Activated CD4-positive, alpha-beta T cell treated with anti-CD3 and anti-CD28 coated beads for 4 hours (primary cell): Measurements from ENCODE around the gene TMED8.
"Not testable (repeated sequence)": the region's sequence is repeated elsewhere in the genome, so short reads cannot be mapped to it uniquely, and the experiment has no call there.

ENCODE experiments used
- DNase-seq, 2 donors: peaks; one replicate each; pipeline ENCODE4 v3.0.0-alpha.2; 2020

Gene TMED8

DNA sequence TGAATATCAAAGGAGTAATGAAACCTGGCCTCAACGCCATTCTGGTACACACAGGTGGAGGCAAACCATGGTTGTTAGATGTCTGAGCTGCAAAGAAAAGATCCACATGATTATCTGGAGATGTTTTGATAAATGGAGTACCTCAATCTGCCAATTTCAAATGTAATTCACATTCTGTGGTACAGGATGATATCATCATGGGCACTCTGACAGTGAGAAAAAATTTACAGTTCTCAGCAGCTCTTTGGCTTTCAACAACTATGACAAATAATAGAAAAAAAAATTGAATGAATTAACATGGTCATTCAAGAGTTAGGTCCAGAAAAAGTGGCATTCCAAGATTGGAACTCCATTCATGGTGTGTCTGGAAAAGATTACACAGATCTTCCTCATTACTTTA is 17.3 kb downstream of the TMED8 start:
- no peak for DNase-seq

- DNase-seq = no peak
These were observed 20.0 kb downstream of the TMED8 start for GRCh38 chr14:77356899-77357298.

GRCh38 chr14:77355811-77356210 is 21.1 kb downstream of the TMED8 start:
- DNase-seq = no peak

DNA sequence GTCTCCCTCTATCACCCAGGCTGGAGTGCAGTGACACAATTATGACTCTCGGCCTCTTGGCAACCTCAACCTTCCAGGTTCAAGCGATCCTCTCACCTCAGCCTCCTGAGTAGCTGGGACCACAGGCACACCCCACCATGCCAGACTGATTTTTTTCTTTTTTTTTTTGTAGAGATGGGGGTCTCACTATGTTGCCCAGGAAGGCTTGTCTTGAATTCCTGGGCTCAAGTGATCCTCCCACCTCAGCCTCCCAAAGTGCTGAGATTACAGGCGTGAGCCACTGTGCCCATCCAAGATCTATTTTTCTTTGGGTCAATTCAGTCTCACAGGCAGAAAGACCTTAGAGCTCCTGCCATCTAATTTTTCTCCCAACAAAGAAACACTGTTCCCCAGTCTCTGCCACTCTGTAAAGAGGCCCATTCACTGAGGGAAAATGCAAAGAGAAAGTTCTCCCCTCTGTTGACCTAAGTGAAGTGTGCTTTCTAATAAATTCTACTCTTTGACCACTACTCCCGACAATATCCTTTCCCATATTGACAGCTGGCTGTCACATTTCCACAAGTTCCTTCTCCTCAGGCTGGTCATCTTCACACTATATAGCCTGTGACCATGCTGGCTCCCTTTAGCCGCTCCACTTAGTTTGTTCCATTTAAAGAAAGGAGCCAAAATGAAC is 23.3 kb downstream of the TMED8 start:
- no peak for DNase-seq

DNA sequence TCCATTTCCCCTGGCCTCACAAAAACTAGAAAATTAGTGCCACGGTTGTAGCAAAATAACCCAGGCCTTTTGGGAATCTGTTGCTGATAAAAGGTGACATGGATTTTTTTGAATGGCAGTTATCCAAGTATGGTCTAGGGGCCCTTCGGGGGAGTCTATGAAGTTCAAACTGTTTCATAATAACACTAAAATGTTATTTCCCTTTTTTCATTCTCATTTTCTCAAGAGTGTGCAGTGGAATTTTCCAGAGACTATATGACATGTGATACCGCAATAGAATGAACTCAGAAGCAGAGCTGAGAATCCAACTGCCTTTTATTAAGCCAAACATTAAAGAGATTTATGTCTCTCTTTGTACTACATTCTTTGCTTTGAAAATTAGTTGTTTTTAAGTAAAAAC is 29.1 kb downstream of the TMED8 start:
- no peak for DNase-seq

GRCh38 chr14:77346495-77346894 is 30.4 kb downstream of the TMED8 start:
- DNase-seq = no peak

DNA sequence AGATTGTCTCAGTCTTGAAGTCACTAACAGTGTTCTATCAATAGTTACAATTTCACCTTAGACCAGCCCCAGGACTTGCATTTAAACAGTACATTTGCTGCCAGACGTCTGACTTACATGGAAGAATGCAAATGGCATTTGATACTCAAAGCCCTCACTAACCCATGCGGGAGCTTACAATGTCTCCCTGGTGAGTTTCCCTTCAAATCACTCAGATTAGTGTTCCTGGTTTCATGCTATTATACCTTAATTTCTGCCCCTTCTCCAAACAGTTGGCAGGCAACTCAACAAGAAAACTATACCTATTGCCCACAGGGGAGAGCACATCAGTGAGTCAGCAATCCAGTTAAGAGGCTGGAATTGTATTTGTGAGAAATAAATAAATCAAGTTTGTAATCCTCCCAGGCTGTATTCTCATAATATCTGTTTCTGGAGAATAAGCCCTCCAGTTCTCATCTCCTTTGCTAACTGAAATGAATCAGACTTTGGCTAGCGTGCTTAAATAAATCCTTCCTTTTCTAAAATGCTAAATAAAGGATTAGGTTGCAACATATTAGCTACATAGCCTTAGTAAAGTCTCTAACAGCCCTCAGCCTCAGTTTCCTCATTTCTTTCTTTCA is 32.4 kb downstream of the TMED8 start:
- DNase-seq = no peak

DNA sequence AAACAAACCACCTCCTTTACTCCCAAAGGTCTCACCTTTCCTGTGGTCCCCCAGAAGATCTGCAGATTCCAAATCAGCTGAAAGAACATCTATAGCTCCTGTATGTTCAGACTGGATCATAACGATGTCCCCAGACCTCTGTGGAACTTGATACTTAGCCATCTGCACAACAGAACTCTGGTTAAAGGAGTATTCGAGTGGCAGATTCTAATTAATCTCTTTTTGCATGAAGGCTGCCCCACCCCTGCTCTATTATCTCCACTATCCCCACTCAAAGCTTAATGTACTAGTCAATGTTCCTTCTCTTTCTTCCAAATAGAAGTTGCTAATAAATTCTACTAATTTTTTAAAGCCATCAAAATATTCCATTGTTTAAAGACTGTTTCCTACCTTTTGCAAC is 33.2 kb downstream of the TMED8 start:
- DNase-seq = no peak

- no peak for DNase-seq
These were observed 34.0 kb downstream of the TMED8 start for GRCh38 chr14:77342726-77343397.

DNA sequence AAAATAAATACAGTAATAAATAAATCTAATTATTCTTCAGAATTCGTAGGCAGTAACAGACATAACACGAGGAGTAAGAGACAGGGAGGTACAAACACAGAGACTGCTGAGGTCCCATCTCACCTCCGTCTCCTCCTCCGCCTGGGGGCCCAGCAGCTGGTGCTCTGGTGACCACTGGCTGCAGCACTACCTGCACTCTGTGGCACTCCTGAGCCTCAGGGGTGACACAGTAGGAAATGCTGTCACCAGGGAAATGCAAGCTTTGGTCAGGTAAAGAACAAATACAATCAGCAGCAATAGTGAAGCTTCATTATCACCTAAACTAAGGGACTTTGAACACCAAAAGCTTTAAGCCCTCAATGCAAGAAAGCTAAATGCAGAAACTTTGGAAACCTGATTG is 36.5 kb downstream of the TMED8 start:
- no peak for DNase-seq

GRCh38 chr14:77339407-77339806 is 37.5 kb downstream of the TMED8 start:
- DNase-seq = no peak

- no peak for DNase-seq
These were observed 38.6 kb downstream of the TMED8 start for GRCh38 chr14:77338302-77338701.

DNA sequence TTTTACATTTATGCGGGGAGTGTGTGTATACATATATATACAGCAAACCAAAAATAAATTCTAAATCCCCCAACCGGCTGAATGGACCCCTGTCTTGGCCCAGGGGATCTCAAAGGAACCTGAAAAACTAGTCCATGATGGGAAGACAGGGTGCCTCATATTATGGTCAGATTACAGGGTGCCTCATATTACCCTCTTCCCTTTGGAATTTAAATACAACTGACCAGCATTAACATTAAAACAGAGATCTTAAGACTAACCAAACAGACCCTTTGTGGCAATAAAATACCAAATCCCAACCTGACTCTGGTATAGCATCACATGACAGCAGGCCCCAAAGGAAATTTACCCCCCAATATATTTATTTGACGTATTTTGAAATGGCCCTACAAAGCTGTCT is 39.0 kb downstream of the TMED8 start:
- DNase-seq = no peak

DNA sequence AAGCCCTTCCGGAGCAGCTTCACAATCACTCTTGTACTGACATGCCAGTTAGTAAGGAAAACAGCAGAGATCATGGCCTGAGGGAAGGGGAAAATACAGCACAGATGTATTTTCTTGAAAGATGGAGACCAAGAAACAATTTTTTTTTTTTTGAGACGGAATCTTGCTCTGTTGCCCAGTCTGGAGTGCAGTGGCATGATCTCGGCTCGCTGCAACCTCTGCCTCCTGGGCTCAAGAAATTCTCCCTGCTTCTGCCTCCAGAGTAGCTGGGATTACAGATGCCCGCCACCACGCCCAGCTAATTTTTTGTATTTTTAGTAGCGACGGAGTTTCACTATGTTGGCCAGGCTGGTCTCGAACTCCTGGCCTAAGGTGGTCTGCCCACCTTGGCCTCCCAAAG is 39.6 kb downstream of the TMED8 start:
- DNase-seq = not testable (repeated sequence)

DNA sequence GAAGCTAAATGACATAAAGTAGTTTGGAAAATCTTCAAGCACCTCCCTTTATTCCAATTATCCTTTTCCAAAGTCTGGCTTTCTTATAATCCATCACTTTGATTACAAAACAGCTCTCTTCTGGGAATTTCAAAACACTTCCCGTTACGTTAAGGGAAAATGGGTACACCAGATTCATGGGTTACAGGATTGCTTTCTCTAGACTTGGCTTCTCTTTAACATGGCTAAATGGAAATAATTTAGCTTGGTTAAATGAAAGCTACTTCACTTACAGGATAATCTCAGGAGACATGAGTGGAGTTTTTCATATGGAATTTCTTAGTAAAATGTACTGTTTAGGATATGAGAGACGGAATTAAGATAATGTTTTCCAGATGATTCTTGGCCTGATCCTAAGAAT is 41.3 kb downstream of the TMED8 start:
- no peak for DNase-seq

- no peak for DNase-seq
These were observed 47.0 kb downstream of the TMED8 start for GRCh38 chr14:77329872-77330271.

DNA sequence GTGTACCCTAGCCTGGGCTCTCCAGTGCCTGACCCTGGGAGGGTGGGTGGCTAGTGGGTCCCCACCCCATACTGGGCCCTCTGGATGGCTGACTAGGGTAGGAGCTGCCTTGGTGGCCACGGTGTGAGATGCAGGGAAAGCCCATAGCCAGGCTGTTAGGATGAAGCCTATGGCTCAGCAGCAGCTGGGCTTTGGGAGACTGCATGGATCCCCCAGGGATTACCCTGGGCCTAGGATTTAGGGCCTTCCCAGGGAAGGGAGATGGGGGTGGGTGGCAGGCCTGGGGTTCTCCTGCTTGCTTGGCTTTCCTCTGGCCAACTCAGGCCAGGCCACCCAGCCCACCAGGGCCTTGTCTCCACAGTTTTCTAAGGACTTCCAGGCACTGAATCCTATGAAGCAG is 49.8 kb downstream of the TMED8 start:
- DNase-seq = no peak

GRCh38 chr14:77325746-77326094 is 51.2 kb downstream of the TMED8 start:
- no peak for DNase-seq

- DNase-seq = no peak
These were observed 51.8 kb downstream of the TMED8 start for GRCh38 chr14:77324816-77325745.

DNA sequence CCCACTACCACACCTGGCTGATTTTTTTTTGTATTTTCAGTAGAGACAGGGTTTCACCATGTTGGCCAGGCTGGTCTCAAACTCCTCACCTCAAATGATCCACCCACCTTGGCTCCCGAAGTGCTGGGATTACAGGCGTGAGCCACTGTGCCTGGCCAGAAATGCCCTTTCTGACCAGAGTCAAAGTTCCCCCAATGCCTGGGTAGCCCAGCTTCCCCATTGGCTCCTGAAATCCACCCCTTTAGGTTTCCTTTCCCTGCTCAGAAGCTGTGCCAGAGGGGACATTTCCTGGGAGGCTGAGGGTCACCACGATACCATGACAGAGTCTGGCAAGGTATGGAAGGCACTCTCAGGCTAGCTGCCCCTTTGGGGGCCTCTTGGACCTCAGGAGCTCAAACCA is 52.6 kb downstream of the TMED8 start:
- no peak for DNase-seq

DNA sequence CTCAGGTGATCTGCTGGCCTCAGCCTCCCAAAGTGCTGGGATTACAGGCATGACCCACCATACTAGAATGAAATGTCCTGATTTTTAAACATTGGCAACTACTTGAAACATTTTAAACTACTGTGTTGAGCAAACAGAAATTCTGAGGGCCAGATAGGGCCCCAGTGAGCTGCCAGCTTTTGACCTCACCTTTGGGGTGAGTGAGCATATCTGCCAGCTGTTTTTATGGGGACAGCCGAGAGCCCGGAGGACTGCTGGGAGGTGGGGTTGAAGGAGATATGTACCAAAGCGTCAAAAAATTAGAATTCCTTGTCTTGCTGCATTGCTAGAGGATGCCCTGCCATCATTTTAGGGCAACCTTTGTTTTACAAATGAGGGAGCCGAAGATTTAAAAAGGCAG is 53.3 kb downstream of the TMED8 start:
- DNase-seq = no peak

DNA sequence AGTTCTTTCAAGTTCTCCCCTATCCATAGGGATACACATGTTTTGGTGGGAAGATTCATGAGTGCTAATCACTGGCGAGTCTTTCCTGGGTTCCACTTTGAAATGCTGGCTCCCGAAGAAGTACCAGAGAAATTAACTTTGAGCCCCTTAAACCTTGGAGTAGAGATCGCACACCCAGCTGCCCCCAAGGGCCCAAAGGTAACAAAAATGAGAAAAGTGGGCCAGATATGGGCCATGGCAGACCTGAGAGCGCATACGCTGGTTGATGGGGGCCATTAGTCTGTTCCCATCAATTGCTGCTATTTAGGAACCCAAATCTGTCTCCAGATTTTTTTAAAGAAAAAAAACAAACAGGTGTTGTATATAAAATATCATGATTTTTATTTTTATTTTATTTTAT is 53.9 kb downstream of the TMED8 start:
- no peak for DNase-seq

GRCh38 chr14:77322250-77322902 is 54.5 kb downstream of the TMED8 start:
- DNase-seq = no peak
